GM12892 (cell line): ENCODE results near the gene CDH18.

Experiments
- DNase-seq: peaks from one replicate; pipeline ENCODE4 v3.0.0; 2011; ENCODE audit not compliant: insufficient read length
- FAIRE-seq: peaks from 2 replicates; lab custom pipeline; 2011; peaks lifted over from hg19 to GRCh38; lab: Jason Lieb, UNC
- POLR2A ChIP-seq: IDR thresholded peaks from 2 replicates; pipeline ENCODE4 v1.6.1; 2011; ENCODE audit warnings: low read depth, low read length, control low read depth
- POLR2AphosphoS5 ChIP-seq: IDR thresholded peaks from 2 replicates; pipeline ENCODE4 v1.6.1; 2011; ENCODE audit warnings: low read depth, low read length, control low read depth
- TAF1 ChIP-seq: IDR thresholded peaks from 2 replicates; pipeline ENCODE4 v1.6.1; 2011; ENCODE audit warnings: low read depth, mild to moderate bottlenecking, control low read depth, low read length, borderline replicate concordance

Gene CDH18

GRCh38 chr5:19770396-19770795 lies 217.6 kb downstream of the CDH18 start:
- no peak for DNase-seq
- no peak for TF ChIP-seq TAF1
- no peak for TF ChIP-seq POLR2AphosphoS5
- TF ChIP-seq POLR2A = no peak
- no peak for FAIRE-seq

- no peak for TF ChIP-seq POLR2A
- no peak for TF ChIP-seq POLR2AphosphoS5
- no peak for TF ChIP-seq TAF1
- DNase-seq = no peak
- FAIRE-seq = no peak
Measured at GRCh38 chr5:19767987-19768386, 220.0 kb downstream of the CDH18 start.

GRCh38 chr5:19753579-19753978 lies 234.4 kb downstream of the CDH18 start:
- DNase-seq (no peak), FAIRE-seq (no peak)
- no peak for TF ChIP-seq POLR2AphosphoS5
- no peak for TF ChIP-seq TAF1
- TF ChIP-seq POLR2A = no peak

DNA sequence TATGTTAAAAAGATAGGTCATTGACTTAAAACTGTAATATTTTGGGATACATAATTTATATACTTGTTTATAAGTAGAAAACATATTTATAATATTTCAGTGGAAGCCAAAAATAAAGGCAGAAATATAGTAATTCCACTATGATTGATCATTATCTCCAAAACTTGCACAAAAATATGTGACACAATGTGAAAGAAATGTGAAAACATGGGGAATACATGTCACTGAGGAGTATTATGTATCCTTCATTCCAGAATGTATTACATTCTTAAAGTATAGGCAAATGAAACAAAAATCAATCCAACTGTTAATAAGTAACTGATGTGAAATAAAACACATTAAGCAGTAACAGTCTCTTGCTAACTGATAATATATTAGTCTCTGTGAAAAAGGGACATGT lies 236.7 kb downstream of the CDH18 start:
- FAIRE-seq = no peak
- no peak for TF ChIP-seq TAF1
- TF ChIP-seq POLR2AphosphoS5 = no peak
- no peak for TF ChIP-seq POLR2A
- no peak for DNase-seq

DNA sequence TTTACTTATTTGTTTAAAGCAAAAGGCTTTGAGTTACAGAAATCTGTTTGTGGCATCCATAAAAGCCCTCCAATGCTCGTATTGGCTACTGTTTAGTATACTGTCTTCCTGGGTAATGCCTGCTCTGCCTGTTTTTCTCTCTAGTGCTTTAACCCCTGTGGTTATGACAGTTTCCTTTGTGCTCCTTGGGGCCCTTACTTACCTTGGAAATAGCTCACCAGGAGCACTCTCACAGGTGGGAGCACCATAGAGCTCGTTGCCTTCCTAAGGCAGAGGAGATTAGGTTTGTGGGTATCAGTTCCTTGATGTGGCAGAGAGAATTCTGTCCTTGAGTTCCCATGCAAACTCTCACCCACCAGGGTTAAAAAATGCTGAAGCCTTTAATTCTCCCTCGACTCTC lies 242.8 kb downstream of the CDH18 start:
- TF ChIP-seq POLR2A (no peak), POLR2AphosphoS5 (no peak), TAF1 (no peak)
- no peak for DNase-seq
- FAIRE-seq = no peak

DNA sequence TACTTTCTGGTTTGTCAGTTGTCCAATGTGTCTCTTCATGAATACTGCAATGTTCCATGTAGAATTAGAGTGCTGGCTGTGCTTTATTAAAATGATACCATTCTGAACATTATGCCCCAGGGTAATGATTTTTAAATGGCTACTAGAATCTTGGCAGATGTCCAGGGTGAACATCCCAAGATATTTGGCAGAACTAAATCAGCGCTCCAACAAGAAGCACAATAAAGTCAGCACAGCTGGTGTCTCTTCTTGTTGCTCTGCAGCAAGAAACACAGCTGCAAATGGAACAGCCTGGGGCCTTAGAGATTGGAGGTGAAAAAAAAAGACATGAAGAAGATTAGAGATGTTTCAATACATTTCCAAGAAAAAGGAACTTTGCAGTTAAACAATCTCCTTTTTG lies 248.3 kb downstream of the CDH18 start:
- no peak for FAIRE-seq
- DNase-seq = no peak
- TF ChIP-seq TAF1 (no peak), POLR2A (no peak), POLR2AphosphoS5 (no peak)

- no peak for DNase-seq
- FAIRE-seq = no peak
- TF ChIP-seq TAF1 = no peak
- TF ChIP-seq POLR2AphosphoS5 = no peak
- no peak for TF ChIP-seq POLR2A
Measured at GRCh38 chr5:19734776-19735175, 253.2 kb downstream of the CDH18 start.

DNA sequence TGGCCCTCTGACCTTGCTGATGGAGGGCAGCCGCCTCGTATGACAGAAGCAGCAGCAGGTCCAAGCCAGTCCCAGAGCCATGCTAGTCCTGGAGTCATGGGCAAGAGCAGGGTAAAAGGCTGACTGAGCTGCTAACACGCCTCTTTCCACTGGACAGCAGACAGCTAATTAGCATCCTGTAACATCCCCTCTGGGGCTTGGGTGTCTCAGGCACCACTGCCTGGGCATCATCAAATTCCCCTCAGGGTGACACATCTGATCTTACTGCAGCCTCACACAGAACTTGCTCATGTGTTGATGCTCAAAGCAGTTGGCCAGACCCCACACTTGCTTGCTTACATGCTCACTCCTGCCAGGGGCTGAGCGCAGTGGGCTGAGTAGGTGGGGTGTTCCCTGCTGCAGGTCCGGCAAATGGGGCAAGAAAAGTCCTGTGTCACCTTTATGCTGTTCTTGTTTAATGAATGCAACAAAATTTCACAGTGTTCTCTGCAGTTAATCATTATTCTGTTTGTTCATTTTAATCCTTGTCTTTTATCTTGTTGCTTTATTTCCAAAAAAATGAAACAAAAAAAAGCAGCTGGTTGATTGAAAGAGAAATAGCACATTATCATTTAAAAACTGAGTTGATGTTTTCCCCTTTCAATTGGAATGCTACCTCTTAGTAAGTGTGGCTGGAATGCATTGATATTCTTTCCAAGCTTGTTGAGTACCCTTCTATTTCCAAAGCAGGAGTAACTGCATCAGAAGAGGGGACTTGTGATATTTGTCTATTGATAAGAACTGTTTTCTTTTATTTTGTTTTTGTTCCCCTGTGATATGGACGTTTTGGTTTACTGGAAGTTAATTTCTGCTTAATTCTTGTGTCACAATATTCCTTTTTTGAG lies 254.1 kb downstream of the CDH18 start:
- no peak for FAIRE-seq
- DNase-seq = no peak
- TF ChIP-seq POLR2AphosphoS5 (no peak), POLR2A (no peak), TAF1 (no peak)

DNA sequence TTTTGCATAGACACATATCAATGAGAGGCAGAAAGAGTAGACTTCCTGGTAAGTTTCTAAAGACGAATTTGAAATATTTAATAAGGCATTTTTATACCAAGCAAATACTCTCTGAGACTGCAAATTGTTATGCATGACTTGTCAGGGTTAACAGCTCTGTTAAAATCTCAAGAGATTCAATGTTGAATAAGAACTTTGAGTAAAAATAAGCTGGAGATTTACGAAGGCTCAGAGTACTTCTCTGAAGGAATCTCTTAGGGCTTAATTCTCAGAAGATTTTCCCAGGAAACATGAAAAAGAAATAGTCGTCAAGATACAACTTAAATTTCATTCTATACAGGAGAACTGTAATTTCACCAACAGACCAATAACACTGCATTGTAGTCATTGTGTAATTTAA lies 259.4 kb downstream of the CDH18 start:
- no peak for FAIRE-seq
- no peak for DNase-seq
- TF ChIP-seq POLR2A = no peak
- TF ChIP-seq POLR2AphosphoS5 = no peak
- no peak for TF ChIP-seq TAF1

DNA sequence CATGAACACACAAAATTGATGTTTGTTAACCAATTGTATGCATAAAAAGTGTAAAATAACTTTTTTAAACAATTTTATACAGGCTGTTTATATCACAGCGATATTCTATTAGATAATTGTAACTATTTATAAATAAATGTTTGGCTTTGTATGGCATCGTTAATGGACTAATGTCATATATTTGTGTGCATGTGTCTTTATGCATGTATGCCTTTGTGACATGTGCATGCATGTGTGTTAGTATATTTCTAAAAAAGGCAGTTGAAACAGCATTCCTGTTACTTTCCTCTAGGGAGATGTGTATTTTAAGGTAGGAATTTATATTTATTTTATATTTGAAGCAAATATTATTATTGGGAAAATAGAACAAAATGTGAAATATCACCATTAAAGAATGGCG lies 268.9 kb downstream of the CDH18 start:
- DNase-seq (no peak), FAIRE-seq (no peak)
- TF ChIP-seq TAF1 = no peak
- TF ChIP-seq POLR2A = no peak
- TF ChIP-seq POLR2AphosphoS5 = no peak

- FAIRE-seq (no peak), DNase-seq (no peak)
- TF ChIP-seq TAF1 = no peak
- TF ChIP-seq POLR2AphosphoS5 = no peak
- TF ChIP-seq POLR2A = no peak
Measured at GRCh38 chr5:19713740-19714139, 274.3 kb downstream of the CDH18 start.

DNA sequence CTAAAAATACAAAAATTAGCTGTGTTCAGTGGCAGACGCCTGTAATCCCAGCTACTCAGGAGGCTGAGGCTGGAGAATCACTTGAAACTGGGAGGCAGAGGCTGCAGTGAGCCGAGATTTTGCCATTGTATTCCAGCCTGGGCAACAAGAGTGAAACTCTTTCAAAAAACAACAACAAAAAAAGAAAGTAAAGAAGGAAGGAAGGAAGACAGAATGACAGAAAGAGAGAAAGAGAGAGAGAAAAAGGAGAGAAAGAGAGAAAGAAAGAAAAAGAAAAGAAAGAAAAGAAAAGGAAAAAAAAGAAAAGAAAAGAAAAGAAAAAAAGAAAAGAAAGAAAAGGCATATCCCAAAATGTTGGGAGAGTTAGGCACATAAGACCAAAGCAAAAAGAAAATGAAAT lies 278.6 kb downstream of the CDH18 start:
- TF ChIP-seq POLR2A = no peak
- no peak for TF ChIP-seq TAF1
- TF ChIP-seq POLR2AphosphoS5 = no peak
- DNase-seq (no peak), FAIRE-seq (no peak)

- no peak for TF ChIP-seq POLR2A
- TF ChIP-seq TAF1 = no peak
- TF ChIP-seq POLR2AphosphoS5 = no peak
- FAIRE-seq = no peak
- no peak for DNase-seq
Measured at GRCh38 chr5:19706776-19707175, 281.2 kb downstream of the CDH18 start.
